Prostate gland (tissue), 2 donors: ENCODE data around the gene MT1B.

Source experiments
- CTCF ChIP-seq, 4 experiments: fragments of 200-600 bp in 2 of 4; fragments of 450-650 bp in 2 of 4; sonication (generic) in 2 of 4; IDR thresholded peaks; 1 replicate in 3 of 4; 2 replicates in 1 of 4; pipeline ENCODE4 v1.5.1; 2016 to 2019; ENCODE audit warnings: antibody characterized with exemption in 4 of 4, mild to moderate bottlenecking in 2 of 4, moderate library complexity in 2 of 4
- POLR2A ChIP-seq: fragments of 450-650 bp; IDR thresholded peaks from one replicate; pipeline ENCODE4 v1.6.1; 2016; ENCODE audit warnings: antibody characterized with exemption, mild to moderate bottlenecking
- POLR2AphosphoS5 ChIP-seq: sonication (generic); formaldehyde crosslinking; IDR thresholded peaks from one replicate; pipeline ENCODE4 v1.6.1; 2017; ENCODE audit warnings: antibody characterized with exemption

- no peak for TF ChIP-seq CTCF (IDR thresholded peaks at IDR 0.05)
- no peak for TF ChIP-seq POLR2A
- no peak for TF ChIP-seq POLR2AphosphoS5
Measured at GRCh38 chr16:56626685-56627084, 25.0 kb upstream of the MT1B start.
